ENCODE results near the gene ALOXE3. TPM values are rescaled to one million over a fixed set of nuclear protein-coding genes. Genes with fewer than 3 reads are reported as not detected.
"Not testable (repeated sequence)": the region's sequence is repeated elsewhere in the genome, so short reads cannot be mapped to it uniquely, and the experiment has no call there.

Gene ALOXE3
- total RNA-seq, 1 donor from 2014 or later = not detected

DNA sequence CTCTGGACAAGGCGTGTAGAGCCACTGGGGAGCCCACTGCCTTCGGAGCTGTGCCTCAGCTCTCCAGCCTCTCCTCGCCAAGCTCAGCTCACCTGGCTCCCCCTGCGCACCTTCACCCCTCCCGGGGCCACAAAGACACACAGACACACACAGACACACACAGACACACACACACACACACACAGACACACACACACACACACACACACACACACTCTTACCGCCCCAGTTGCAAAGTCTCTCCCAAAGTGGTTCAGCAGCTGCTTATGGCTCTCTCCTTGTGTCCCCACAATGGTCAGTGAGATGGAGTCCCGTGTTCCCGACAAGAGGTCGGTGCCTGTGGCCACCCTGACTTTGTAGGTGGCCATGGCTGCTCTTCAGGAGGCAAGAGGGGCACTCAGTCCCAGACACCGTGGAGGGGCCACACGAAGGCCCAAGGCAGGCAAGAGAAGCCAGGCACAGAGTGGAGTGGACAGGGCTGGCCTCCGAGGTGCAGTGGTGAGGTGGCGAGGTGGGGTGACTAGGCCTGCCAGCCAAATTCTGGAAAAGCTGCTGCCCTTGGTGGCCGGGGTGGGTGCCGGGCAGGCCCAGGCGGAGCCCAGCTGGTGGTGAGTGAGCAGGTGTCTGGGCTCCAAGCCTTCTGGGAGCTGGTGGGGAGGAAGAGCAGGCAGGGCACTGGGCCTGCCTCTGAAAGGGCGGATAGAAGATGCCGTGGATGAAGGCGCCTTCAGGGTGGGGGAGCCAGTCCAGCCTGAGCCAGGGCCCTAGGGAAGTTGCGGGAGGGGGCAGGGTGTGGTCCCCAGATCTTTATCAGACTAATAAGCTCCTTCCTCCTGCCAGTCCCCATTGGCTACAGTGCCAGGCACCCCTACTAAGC is 31.0 kb downstream of the ALOXE3 start, which contains the start of gene ALOX12B:
TSS of gene ALOX12B (minus strand) at position 642 of the 877 bp plus-strand sequence. CDS start at position 368, 274 bp downstream.
- DNase-seq (ENCODE audit: missing footprints) = no peak
- intact Hi-C loops (cut with DNase I) = no loop called here
- ATAC-seq = no peak

DNA sequence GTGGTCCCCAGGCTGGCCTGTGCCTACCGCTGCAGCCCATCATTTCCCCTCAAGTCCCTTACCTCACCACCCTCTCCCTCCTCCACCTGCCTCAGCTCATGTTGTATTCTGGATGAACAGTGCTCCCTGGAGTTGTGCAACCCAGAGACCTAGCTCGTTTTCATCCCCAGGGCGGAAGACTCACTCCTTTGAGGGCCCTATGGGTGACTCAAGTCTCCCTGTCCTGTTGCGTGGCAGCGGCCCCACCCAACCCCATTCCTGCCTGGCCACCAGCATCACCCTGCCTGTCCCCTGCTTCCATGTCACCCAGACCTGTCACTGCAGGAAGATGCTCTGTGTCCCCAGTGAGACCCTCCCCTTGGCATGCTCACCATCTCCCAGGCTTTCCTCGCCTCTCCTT is 34.1 kb downstream of the ALOXE3 start:
- intact Hi-C loops (cut with DNase I) = no loop called here
- ATAC-seq (no peak), DNase-seq (ENCODE audit: missing footprints) (no peak)

GRCh38 chr17:8082292-8082691 is 36.0 kb downstream of the ALOXE3 start:
- ATAC-seq (no peak), DNase-seq (ENCODE audit: missing footprints) (no peak)
- intact Hi-C loops (cut with DNase I) = no loop called here

DNA sequence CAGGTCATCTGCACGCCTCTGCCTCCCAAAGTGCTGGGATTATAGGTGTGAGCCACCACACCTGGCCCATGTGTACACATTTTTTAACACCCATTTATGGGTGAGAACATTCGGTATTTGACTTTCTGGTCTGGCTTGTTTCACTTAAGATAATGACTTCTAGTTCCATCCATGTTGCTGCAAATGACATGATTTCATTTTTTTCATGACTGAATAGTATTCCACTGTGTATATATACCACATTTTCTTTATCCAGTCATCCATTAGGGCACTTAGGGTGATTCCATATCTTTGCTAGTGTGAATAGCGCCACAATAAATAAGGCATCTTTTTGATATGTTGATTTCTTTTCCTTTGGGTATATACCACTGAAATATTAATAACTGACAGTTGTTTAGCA is 36.4 kb downstream of the ALOXE3 start:
- ATAC-seq = no peak
- intact Hi-C loops (cut with DNase I) = no loop called here
- no peak for DNase-seq (ENCODE audit: missing footprints)

- intact Hi-C loops (cut with DNase I) = no loop called here
- DNase-seq (ENCODE audit: missing footprints) (no peak), ATAC-seq (no peak)
These were observed 37.5 kb downstream of the ALOXE3 start for GRCh38 chr17:8080799-8081219.

GRCh38 chr17:8080208-8080798 is 38.0 kb downstream of the ALOXE3 start:
- intact Hi-C loops (cut with DNase I) = no loop called here
- DNase-seq (ENCODE audit: missing footprints) = no peak
- ATAC-seq = peak; percentile 17

- ATAC-seq (peak; percentile 90), DNase-seq (ENCODE audit: missing footprints) (peak; percentile 87)
- intact Hi-C loops (cut with DNase I) = no loop called here
These were observed 38.8 kb downstream of the ALOXE3 start for GRCh38 chr17:8079291-8080207.

GRCh38 chr17:8077939-8078338 is 40.4 kb downstream of the ALOXE3 start:
- DNase-seq (ENCODE audit: missing footprints); intact Hi-C loops (cut with DNase I); ATAC-seq: not testable (repeated sequence)

GRCh38 chr17:8076502-8077266 is 41.6 kb downstream of the ALOXE3 start:
- no peak for DNase-seq (ENCODE audit: missing footprints)
- intact Hi-C loops (cut with DNase I) = no loop called here
- no peak for ATAC-seq

- DNase-seq (ENCODE audit: missing footprints) = no peak
- intact Hi-C loops (cut with DNase I) = no loop called here
- ATAC-seq = no peak
These were observed 42.6 kb downstream of the ALOXE3 start for GRCh38 chr17:8075574-8076342.

DNA sequence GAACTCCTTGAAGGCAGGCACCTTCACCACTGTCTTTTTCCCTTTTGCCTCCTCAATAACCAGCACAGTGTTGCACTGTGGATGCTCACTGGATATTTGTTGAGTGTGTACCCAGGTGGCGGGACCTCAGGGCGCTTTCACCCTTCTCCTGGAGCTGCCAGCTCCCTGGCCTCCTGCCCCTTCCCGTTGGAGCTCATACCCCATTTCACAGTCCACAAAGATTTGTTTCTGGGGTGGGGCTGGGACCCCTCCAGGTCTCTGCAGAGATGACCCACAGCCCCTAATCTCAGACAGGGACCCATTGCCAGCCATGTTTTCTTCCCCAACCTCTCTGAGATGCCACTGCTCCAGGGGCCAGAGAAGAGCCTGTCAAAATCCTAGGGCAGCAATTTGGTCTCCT is 43.2 kb downstream of the ALOXE3 start:
- ATAC-seq = no peak
- no peak for DNase-seq (ENCODE audit: missing footprints)
- intact Hi-C loops (cut with DNase I) = no loop called here

GRCh38 chr17:8074554-8074953 is 43.8 kb downstream of the ALOXE3 start:
- DNase-seq (ENCODE audit: missing footprints) = no peak
- intact Hi-C loops (cut with DNase I) = loop anchor here (5.0 kb wide), 1 partner anchor 38 kb away; no protein-coding TSS in a partner anchor
- ATAC-seq = no peak

GRCh38 chr17:8073627-8074484 is 44.5 kb downstream of the ALOXE3 start:
- intact Hi-C loops (cut with DNase I) = loop anchor here (5.0 kb wide), 1 partner anchor 38 kb away; no protein-coding TSS in a partner anchor

GRCh38 chr17:8072729-8073461 is 45.4 kb downstream of the ALOXE3 start:
- no peak for ATAC-seq
- DNase-seq (ENCODE audit: missing footprints) = no peak
- intact Hi-C loops (cut with DNase I) = loop anchor here (5.0 kb wide), 1 partner anchor 39 kb away; no protein-coding TSS in a partner anchor

More at GRCh38 chr17:8073627-8074484, 44.5 kb downstream of the ALOXE3 start:
- ATAC-seq = peak; percentile 59
- peak; percentile 87 for DNase-seq (ENCODE audit: missing footprints)

DNA sequence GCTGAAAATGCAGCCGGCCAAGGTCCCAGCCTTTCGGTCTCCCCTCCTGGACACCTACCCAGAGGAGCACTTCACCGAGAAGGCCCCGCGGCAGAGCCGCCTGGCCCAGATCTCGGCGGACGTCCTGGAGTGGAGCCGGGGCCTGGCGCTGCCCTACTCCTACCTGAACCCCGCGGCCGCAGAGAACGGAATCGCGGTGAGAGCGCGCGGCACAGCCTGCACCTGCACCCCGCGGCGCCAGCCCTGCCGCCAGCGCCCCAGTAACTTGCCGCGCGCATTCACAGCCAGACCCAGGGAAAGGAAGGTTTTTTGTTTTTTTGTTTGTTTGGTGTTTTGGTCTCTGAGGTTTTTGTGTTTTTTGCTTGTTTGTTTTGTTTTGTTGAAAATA is 46.0 kb downstream of the ALOXE3 start:
- DNase-seq (ENCODE audit: missing footprints) (no peak), ATAC-seq (no peak)
- intact Hi-C loops (cut with DNase I) = loop anchor here (5.0 kb wide), 1 partner anchor 40 kb away; no protein-coding TSS in a partner anchor

DNA sequence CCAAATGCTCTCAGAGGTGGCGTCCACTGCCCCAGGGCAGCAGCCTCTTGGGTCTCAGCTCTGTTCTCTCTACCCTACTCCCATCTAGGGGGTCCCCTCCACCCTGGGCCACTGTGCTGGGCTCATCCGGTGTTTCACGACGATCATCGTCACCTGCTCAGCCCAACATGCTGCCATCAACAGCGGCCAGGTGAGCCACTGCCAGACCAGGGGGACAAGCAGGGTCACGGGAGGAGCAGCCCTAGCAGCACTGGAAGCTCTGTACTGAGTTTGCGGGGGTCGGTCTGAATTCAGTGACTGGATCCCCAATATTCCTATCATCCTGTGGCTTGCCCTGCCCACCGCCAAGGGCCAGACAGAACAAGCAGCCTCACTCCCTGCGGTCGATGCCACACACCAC is 46.8 kb downstream of the ALOXE3 start:
- ATAC-seq (no peak), DNase-seq (ENCODE audit: missing footprints) (no peak)
- intact Hi-C loops (cut with DNase I) = loop anchor here (5.0 kb wide), 1 partner anchor 41 kb away; no protein-coding TSS in a partner anchor

Measured in Right ventricle myocardium inferior (tissue), 1 donor.